ENCODE data around the gene FSIP2. TPM values are rescaled to one million over a fixed set of nuclear protein-coding genes. Genes with fewer than 3 reads are reported as not detected.

FSIP2 gene
- total and polyA plus RNA-seq, 2 of the 8 experiments (the other 6 are each of a cell fraction or from before 2014, with no cell fraction given) = 0.47 to 1.4 TPM

DNA sequence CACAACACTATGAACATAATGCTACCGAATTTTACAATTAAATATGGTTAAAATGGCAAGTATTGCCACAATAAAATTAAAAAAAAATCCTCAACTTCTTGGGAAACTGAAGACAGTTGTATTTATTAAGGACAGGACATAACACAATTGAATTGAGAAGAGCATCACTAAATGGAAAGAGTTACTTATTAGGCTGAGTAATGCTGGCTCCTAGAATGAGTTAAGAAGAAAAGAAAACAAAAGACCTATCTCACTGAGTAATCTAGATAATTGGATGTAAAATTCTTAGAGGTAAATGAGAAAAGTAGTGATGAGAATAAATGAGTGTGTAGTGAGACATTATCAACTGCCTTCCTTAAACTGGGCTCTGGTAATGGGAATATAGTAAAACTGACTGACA, 121.7 kb downstream of the FSIP2 start:
- H3K79me1 ChIP-seq (ENCODE audit: low read depth, low read length) = no peaks in the 10 kb centered on the region
- no peak for FAIRE-seq
- DNase-seq (ENCODE audit: low read depth in 1 of 2, low spot score in 2 of 2) = no peak
- no peak overlapping the region for H2BK20ac ChIP-seq (ENCODE audit: low read length)
- H2BK120ac ChIP-seq (replicated peaks; ENCODE audit: low read depth, low read length) = no peak overlapping the region
- CTCF ChIA-PET (ENCODE audit: partially characterized antibody) = no interaction called here
- H3K79me2 ChIP-seq (ENCODE audit: control insufficient read depth in 1 of 2, insufficient read depth in 2 of 2, low read length in 2 of 2) = no peaks in the 10 kb centered on the region
- POLR2A ChIA-PET (ENCODE audit: partially characterized antibody) = no interaction called here
- no peaks in the 10 kb centered on the region for H3K4me1 ChIP-seq (replicated peaks in 1 of 4; ENCODE audit: control insufficient read depth in 3 of 4, insufficient read depth in 4 of 4, low read length in 3 of 4)
- no peaks in the 10 kb centered on the region for H3K36me3 ChIP-seq (ENCODE audit: control insufficient read depth in 2 of 4, insufficient read depth in 4 of 4, low read length in 3 of 4)
- H3K56ac ChIP-seq (replicated peaks; ENCODE audit: insufficient read length, low read depth, low read length) = no peak overlapping the region
- no peak overlapping the region for H3K4me3 ChIP-seq (ENCODE audit: extremely low read depth in 1 of 4, insufficient read depth in 2 of 4, low read depth in 3 of 4, low read length in 4 of 4)
- H4K5ac ChIP-seq (ENCODE audit: insufficient read length, low read depth, low read length) = no peak overlapping the region
- no peak overlapping the region for H3K9ac ChIP-seq (replicated peaks in 1 of 4; ENCODE audit: extremely low read depth in 1 of 4, low read depth in 3 of 4, low read length in 3 of 4)
- no peaks in the 10 kb centered on the region for H4K20me1 ChIP-seq (replicated peaks in 1 of 2; ENCODE audit: control insufficient read depth in 1 of 2, insufficient read depth in 2 of 2, low read length in 2 of 2)
- no peak overlapping the region for H2BK15ac ChIP-seq (ENCODE audit: low read length)
- H2BK12ac ChIP-seq (ENCODE audit: low read depth, low read length) = no peak overlapping the region
- no peak overlapping the region for H3K18ac ChIP-seq (ENCODE audit: extremely low read depth, low read length)
- H3K27ac ChIP-seq (ENCODE audit: low read depth, low read length) = no peak overlapping the region
- no peak overlapping the region for H2AK5ac ChIP-seq (ENCODE audit: low read depth, low read length)
- 82% methylated on average over 1 of the region's 1 CpG; no CpG with 5 or more reads in 1 of the 2 experiments for WGBS, 2 experiments (ENCODE audit: extremely low coverage in 1 of 2, insufficient coverage in 1 of 2, insufficient read length in 1 of 2, insufficient replicate concordance in 2 of 2, low coverage in 1 of 2, low lambda C conversion rate in 2 of 2, missing lambda C conversion rate in 1 of 2)
- H2BK5ac ChIP-seq (ENCODE audit: low read depth, low read length) = no peak overlapping the region
- no peak overlapping the region for H4K91ac ChIP-seq (replicated peaks; ENCODE audit: insufficient read length, low read length)
- no peak overlapping the region for H3K14ac ChIP-seq (ENCODE audit: insufficient read length)
- H4K8ac ChIP-seq (ENCODE audit: extremely low read depth, insufficient read depth, low read length) = no peak overlapping the region
- no peak overlapping the region for H3K4me2 ChIP-seq (ENCODE audit: insufficient read depth in 1 of 2, low read depth in 2 of 2, low read length in 2 of 2)
- no peak overlapping the region for H3K4ac ChIP-seq (replicated peaks; ENCODE audit: insufficient read length, low read depth, low read length)
- no peaks in the 10 kb centered on the region for H3K9me3 ChIP-seq (ENCODE audit: insufficient read depth in 2 of 2, low read depth in 1 of 2, low read length in 1 of 2)
- no peaks in the 10 kb centered on the region for H3K27me3 ChIP-seq (replicated peaks in 1 of 4; ENCODE audit: control insufficient read depth in 3 of 4, extremely low read depth in 1 of 4, insufficient read depth in 3 of 4, low read length in 3 of 4)
- no peaks in the 10 kb centered on the region for H3K23me2 ChIP-seq (ENCODE audit: low read depth, low read length)
- no peak overlapping the region for H3K23ac ChIP-seq (ENCODE audit: insufficient read length)
- no peak overlapping the region for H2AFZ ChIP-seq (ENCODE audit: low read length)
- TF ChIP-seq CREB1 (IDR thresholded peaks at IDR 0.05) (no peak), KDM4A (IDR thresholded peaks at IDR 0.05; ENCODE audit: low read depth, low read length, severe bottlenecking) (no peak), CHD2 (IDR thresholded peaks at IDR 0.05; ENCODE audit: low read length) (no peak), HDAC2 (IDR thresholded peaks at IDR 0.05; ENCODE audit: borderline replicate concordance in 1 of 2, low read depth in 2 of 2, low read length in 2 of 2) (no peak), GTF2F1 (IDR thresholded peaks at IDR 0.05; ENCODE audit: borderline replicate concordance, low read depth, low read length) (no peak), HDAC6 (IDR thresholded peaks at IDR 0.05; ENCODE audit: low read depth, low read length) (no peak), ATF3 (IDR thresholded peaks at IDR 0.05; ENCODE audit: insufficient read depth, low read depth, low read length) (no peak), RAD21 (IDR thresholded peaks at IDR 0.05 in 1 of 2, conservative IDR thresholded peaks at IDR 0.05 in 1 of 2; ENCODE audit: low read depth in 2 of 2, low read length in 2 of 2) (no peak), TCF12 (IDR thresholded peaks at IDR 0.05; ENCODE audit: low read depth, low read length) (no peak), ASH2L (IDR thresholded peaks at IDR 0.05; ENCODE audit: low read length) (no peak), SP2 (IDR thresholded peaks at IDR 0.05; ENCODE audit: low read length) (no peak), TBP (IDR thresholded peaks at IDR 0.05; ENCODE audit: low read depth, low read length) (no peak), CEBPB (IDR thresholded peaks at IDR 0.05; ENCODE audit: low read depth, low read length) (no peak), EZH2 (IDR thresholded peaks at IDR 0.05; ENCODE audit: low read depth, low read length, severe bottlenecking) (no peak), CBX8 (IDR thresholded peaks at IDR 0.05; ENCODE audit: borderline replicate concordance, low read depth, low read length) (no peak)

All from H1 (cell line).